Ascending aorta (tissue), 2 donors: ENCODE measurements around the gene TLCD3A. TPM values are rescaled to one million over a fixed set of nuclear protein-coding genes. Genes with fewer than 3 reads are reported as not detected.
A peak's percentile ranks its signal among the peaks of the same experiment; 100 is the strongest.
"Not testable (repeated sequence)": the region's sequence is repeated elsewhere in the genome, so short reads cannot be mapped to it uniquely, and the experiment has no call there.

Experiments used
- DNase-seq, 2 donors: peaks; one replicate each; pipeline ENCODE4 v3.0.0-alpha.2; 2019; ENCODE audit warnings: low spot score in 2 of 2
- H3K27ac ChIP-seq, 2 donors: fragments of 200-600 bp; sonication (generic); one replicate each; pipeline ENCODE4 v1.5.1; 2016 to 2017; ENCODE audit warnings: mild to moderate bottlenecking in 1 of 2
- H3K27me3 ChIP-seq: fragments of 200-600 bp; sonication (generic); one replicate; pipeline ENCODE4 v1.5.1; 2017
- H3K36me3 ChIP-seq, 2 donors: fragments of 200-600 bp; sonication (generic); one replicate each; pipeline ENCODE4 v1.5.1; 2016
- H3K4me1 ChIP-seq, 2 donors: fragments of 200-600 bp; sonication (generic); one replicate each; pipeline ENCODE4 v1.5.1; 2016 to 2017; ENCODE audit warnings: mild to moderate bottlenecking in 1 of 2
- H3K4me3 ChIP-seq, 2 donors: fragments of 200-600 bp; sonication (generic); one replicate each; pipeline ENCODE4 v1.5.1; 2016 to 2017; ENCODE audit warnings: mild to moderate bottlenecking in 1 of 2
- H3K9me3 ChIP-seq, 2 donors: fragments of 200-600 bp; sonication (generic); one replicate each; pipeline ENCODE4 v1.5.1; 2016
- intact Hi-C: fragments of 100-400 bp; cut with DNase I; formaldehyde crosslinking; loops from one replicate; pipeline ENCODE4 v1.15.1; 2023
- total RNA-seq: library from RNA; depleted of rRNA; stranded (reverse); fragments of >200 nt; gene quantifications from one replicate; pipeline ENCODE4 v1.1.0, GENCODE V29; 2016
- TF ChIP-seq, protein P1 (sequence below), 3 experiments: fragments of 200-600 bp in 2 of 3; fragments of 450-650 bp in 1 of 3; sonication (generic) in 2 of 3; IDR thresholded peaks; one replicate each; pipeline ENCODE4 v1.5.1; 2016 to 2019; ENCODE audit warnings: antibody characterized with exemption in 3 of 3, mild to moderate bottlenecking in 1 of 3, moderate library complexity in 1 of 3

The TLCD3A gene
- total RNA-seq, 1 donor from 2014 or later, result 21.9 TPM

DNA sequence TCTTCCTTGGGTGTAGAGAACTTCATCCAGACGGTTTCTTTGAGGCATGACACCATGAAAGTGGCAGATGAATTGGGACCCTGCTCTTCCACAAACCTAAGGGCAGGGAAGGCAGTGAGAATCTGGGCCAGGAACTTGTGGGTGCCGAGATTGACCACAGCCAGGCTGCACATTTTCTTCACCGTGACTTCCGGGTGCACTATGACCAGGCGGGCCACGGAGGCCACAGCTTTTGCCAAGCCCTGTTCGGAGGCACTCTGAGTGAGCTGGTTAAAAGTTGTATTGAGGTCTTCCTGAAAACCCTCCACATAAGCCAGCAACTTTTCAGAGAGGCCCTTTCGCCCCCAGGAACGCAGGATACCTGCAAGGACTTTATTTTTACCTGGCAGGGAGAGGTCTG lies 13.8 kb downstream of the TLCD3A start:
- Histone ChIP-seq H3K36me3 (peaks cover 55 to 64% of the 10 kb centered on the region in 2 donors), H3K27me3 (no peaks in the 10 kb centered on the region), H3K9me3 (no peaks in the 10 kb centered on the region), H3K4me3 (no peak overlapping the region), H3K4me1 (peaks cover 4 to 9% of the 10 kb centered on the region in 2 donors), H3K27ac (no peak overlapping the region)
- DNase-seq, result no peak
- TF ChIP-seq, protein P1, sequence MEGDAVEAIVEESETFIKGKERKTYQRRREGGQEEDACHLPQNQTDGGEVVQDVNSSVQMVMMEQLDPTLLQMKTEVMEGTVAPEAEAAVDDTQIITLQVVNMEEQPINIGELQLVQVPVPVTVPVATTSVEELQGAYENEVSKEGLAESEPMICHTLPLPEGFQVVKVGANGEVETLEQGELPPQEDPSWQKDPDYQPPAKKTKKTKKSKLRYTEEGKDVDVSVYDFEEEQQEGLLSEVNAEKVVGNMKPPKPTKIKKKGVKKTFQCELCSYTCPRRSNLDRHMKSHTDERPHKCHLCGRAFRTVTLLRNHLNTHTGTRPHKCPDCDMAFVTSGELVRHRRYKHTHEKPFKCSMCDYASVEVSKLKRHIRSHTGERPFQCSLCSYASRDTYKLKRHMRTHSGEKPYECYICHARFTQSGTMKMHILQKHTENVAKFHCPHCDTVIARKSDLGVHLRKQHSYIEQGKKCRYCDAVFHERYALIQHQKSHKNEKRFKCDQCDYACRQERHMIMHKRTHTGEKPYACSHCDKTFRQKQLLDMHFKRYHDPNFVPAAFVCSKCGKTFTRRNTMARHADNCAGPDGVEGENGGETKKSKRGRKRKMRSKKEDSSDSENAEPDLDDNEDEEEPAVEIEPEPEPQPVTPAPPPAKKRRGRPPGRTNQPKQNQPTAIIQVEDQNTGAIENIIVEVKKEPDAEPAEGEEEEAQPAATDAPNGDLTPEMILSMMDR (IDR thresholded peaks at IDR 0.05), result no peak
- intact Hi-C loops, result no loop called here

DNA sequence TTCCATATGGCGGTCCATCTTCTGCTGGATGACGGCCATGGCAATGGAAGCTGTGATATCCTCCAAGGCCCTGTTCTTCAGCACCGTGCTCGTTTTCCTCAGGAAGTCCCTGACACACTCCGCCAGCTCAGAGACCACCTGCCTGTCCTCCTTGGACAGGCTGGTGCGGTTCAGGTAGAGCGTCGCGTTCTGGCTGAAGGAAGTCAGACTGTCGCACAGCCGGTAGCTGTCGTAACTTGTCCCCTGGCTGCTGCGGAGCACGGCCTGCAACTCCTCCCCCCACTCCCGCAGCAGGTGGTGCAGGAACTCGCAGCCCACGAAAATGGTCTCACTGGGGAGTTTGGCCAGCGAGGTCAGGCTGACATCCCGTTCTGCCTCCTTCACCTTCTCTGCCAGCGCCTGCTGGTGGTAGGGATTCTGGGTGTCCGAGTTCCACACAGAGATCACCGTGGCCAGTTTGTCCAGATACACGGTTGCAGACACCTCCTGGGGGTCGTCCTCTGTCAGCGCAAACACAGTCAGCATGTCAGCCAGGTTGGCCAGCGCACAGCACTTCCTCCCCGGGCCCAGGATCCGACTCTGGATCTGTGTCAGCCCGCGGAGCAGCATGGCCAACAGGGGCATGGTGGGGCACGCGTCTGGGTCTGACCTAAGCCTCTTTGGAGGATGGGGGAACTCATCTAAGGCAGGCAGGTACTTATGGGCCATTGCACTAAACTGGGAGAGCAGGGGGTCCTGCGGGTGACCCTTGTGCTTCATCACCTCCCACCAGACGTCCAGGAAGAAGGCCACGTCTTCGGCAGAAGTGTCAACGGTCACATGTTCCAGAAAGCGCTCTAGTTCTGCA lies 14.6 kb downstream of the TLCD3A start:
- peaks cover 50 to 58% of the 10 kb centered on the region in 2 donors for H3K36me3 ChIP-seq
- no peak overlapping the region for H3K27ac ChIP-seq
- H3K4me1 ChIP-seq, result peaks cover 6 to 11% of the 10 kb centered on the region in 2 donors
- no peaks in the 10 kb centered on the region for H3K27me3 ChIP-seq
- intact Hi-C loops, result no loop called here
- TF ChIP-seq, protein P1 (IDR thresholded peaks at IDR 0.05), result no peak
- DNase-seq, result no peak
- H3K9me3 ChIP-seq, result no peaks in the 10 kb centered on the region
- H3K4me3 ChIP-seq, result no peak overlapping the region

DNA sequence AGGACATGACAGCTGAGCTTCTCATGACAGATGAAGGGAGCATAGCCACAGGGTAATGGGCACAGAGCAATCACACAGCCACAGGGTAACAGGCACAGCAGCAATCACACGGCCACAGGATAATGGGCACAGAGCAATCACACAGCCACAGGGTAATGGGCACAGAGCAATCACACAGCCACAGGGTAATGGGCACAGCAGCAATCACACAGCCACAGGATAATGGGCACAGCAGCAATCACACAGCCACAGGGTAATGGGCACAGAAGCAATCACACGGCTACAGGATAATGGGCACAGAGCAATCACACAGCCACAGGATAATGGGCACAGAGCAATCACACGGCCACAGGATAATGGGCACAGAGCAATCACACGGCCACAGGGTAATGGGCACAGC lies 16.2 kb downstream of the TLCD3A start:
- H3K4me1 ChIP-seq, result peaks cover 6 to 11% of the 10 kb centered on the region in 2 donors
- DNase-seq, H3K4me3 ChIP-seq, H3K9me3 ChIP-seq, H3K27ac ChIP-seq, intact Hi-C loops, H3K27me3 ChIP-seq: not testable (repeated sequence)
- peaks cover 43 to 44% of the 10 kb centered on the region in 2 donors for H3K36me3 ChIP-seq

DNA sequence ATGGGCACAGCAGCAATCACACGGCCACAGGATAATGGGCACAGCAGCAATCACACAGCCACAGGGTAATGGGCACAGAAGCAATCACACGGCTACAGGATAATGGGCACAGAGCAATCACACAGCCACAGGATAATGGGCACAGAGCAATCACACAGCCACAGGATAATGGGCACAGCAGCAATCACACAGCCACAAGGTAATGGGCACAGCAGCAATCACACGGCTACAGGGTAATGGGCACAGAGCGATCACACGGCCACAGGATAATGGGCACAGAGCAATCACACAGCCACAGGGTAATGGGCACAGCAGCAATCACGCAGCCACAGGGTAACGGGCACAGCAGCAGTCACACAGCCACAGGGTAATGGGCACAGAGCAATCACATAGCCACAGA lies 17.0 kb downstream of the TLCD3A start:
- H3K36me3 ChIP-seq, result peaks cover 35 to 36% of the 10 kb centered on the region in 2 donors
- H3K4me3 ChIP-seq, H3K27ac ChIP-seq, H3K9me3 ChIP-seq, intact Hi-C loops, H3K27me3 ChIP-seq, DNase-seq: not testable (repeated sequence)
- H3K4me1 ChIP-seq, result peaks cover 6 to 11% of the 10 kb centered on the region in 2 donors

DNA sequence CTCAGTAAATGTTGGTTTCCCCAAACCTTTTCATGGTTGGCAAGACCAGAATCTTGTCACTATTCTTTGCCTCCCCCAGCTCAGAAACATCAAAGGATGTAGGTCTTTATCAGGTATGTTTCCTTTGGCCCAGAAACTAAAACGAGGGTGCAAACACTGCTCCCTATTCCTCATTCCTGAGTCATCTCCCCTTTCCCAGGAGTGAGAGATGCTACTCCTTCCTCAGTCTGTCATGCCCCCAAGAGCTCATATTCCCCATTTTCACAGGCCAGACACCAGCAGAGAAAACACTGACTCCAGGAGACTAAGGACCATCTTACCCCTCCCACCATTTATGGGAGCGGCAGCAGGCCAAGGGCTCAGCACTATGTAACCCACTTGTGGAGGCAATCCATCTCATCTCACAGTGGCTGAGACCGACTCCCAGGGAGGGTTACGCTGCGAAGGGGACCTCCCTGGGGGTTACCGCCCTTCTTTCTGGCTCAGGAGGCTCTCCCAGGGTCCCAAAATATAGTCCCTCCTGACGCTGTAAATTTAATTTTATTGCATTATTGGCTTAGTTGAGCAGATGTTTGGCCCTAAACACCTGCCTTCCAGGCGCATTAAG lies 18.1 kb downstream of the TLCD3A start:
- TF ChIP-seq, protein P1 (IDR thresholded peaks at IDR 0.05), result no peak
- Histone ChIP-seq H3K27ac (no peak overlapping the region), H3K36me3 (peaks cover 25% of the 10 kb centered on the region in 2 donors), H3K9me3 (no peaks in the 10 kb centered on the region), H3K4me1 (peaks cover 6 to 11% of the 10 kb centered on the region in 2 donors), H3K27me3 (no peaks in the 10 kb centered on the region), H3K4me3 (peak overlapping the region; percentile 70 to 95)
- DNase-seq, result no peak
- intact Hi-C loops, result no loop called here

DNA sequence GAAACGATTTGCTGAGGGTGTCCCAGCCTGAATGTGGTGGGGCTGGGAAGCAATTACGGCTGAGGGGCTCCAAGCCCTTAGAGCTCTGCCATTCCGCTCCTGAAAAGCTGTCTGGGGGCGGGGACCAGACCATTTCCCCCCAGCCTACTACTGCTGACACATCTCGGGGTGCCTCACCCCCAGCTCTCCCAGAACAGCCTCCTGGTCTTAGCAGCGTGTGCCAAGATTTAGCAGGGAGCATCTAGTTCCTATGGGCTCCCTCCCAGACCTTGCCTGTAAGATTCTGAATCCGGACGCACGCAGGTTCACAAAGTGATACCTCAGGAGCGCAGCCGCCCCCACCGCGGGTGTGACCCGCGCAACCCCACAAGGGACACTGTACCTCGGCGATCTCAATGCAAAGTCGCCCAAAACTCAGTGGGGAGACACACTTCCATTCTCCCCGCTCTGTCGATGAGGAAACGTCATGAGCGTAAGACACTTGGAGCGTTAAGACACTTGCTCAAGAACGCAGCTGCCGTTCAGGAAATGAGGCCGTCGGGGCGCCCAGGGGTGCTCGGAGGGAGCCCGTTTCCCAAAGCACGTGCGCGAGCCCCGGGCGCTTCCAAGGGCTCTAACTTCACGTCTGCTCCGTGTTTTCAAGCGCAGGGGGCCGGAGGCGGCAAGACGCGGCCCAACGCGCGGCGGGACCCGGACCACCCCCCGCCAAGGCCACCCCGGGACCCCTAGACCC lies 19.0 kb downstream of the TLCD3A start:
- no peak for DNase-seq
- intact Hi-C loops, result loop anchor here (1.0 kb wide), 1 partner anchor 37 kb away; the partner anchor contains the start of gene VPS53
- peaks cover 6 to 14% of the 10 kb centered on the region in 2 donors for H3K4me1 ChIP-seq

More for the DNA sequence above, 19.0 kb downstream of the TLCD3A start:
- no peaks in the 10 kb centered on the region for H3K27me3 ChIP-seq
- peak overlapping the region; percentile 81 to 88 for H3K27ac ChIP-seq
- H3K9me3 ChIP-seq, result no peaks in the 10 kb centered on the region
- TF ChIP-seq, protein P1 (IDR thresholded peaks at IDR 0.05), result no peak
- H3K36me3 ChIP-seq, result peaks cover 16% of the 10 kb centered on the region in 2 donors
- H3K4me3 ChIP-seq, result peak overlapping the region; percentile 70 to 95
